SK-N-SH treated with all-trans-retinoic acid at 6 μM for 48 hours (cell line): Measurements from ENCODE around the gene MRPL53.
A peak's percentile ranks its signal among the peaks of the same experiment; 100 is the strongest.

ENCODE experiments used
- ATAC-seq: fragments of 200-7000 bp; cut with Tn5 transposase; 3 replicates; pipeline ENCODE4 v1.9.1; 2020; ENCODE audit warnings: mild to moderate bottlenecking, moderate library complexity
- ARNTL ChIP-seq: fragments of 450-650 bp; formaldehyde crosslinking; IDR thresholded peaks from 2 replicates; pipeline ENCODE4 v1.5.0; 2020; ENCODE audit warnings: low read depth, mild to moderate bottlenecking, moderate library complexity, borderline replicate concordance
- CSDC2 ChIP-seq: fragments of 250-450 bp; sonication (Bioruptor Pico); IDR thresholded peaks from 2 replicates; pipeline ENCODE4 v1.5.0; 2020; ENCODE audit warnings: mild to moderate bottlenecking, moderate library complexity
- CSRNP3 ChIP-seq: fragments of 250-450 bp; sonication (Bioruptor Pico); IDR thresholded peaks from 2 replicates; pipeline ENCODE4 v1.5.1; 2021; ENCODE audit warnings: mild to moderate bottlenecking, moderate library complexity
- OSR1 ChIP-seq: fragments of 250-450 bp; sonication (Bioruptor Pico); IDR thresholded peaks from 2 replicates; pipeline ENCODE4 v1.8.0; 2022; ENCODE audit warnings: moderate library complexity, mild to moderate bottlenecking, inconsistent platforms
- PPARA ChIP-seq: fragments of 250-450 bp; sonication (Bioruptor Pico); IDR thresholded peaks from 2 replicates; pipeline ENCODE4 v1.5.0; 2020; ENCODE audit warnings: mild to moderate bottlenecking, borderline replicate concordance
- TCF4 ChIP-seq: fragments of 250-450 bp; sonication (Bioruptor Pico); IDR thresholded peaks from 2 replicates; pipeline ENCODE4 v1.8.0; 2021; ENCODE audit warnings: mild to moderate bottlenecking, moderate library complexity, borderline replicate concordance
- TOX ChIP-seq: fragments of 250-450 bp; sonication (Bioruptor Pico); IDR thresholded peaks from 2 replicates; pipeline ENCODE4 v1.8.0; 2021; ENCODE audit warnings: mild to moderate bottlenecking, moderate library complexity, borderline replicate concordance
- ZFP3 ChIP-seq: fragments of 250-450 bp; sonication (Bioruptor Pico); IDR thresholded peaks from 2 replicates; pipeline ENCODE4 v1.5.0; 2020; ENCODE audit warnings: mild to moderate bottlenecking, moderate library complexity
- ZFP30 ChIP-seq: fragments of 450-650 bp; formaldehyde crosslinking; IDR thresholded peaks from 2 replicates; pipeline ENCODE4 v1.5.0; 2022; ENCODE audit warnings: mild to moderate bottlenecking, moderate library complexity
- ZNF565 ChIP-seq: fragments of 450-650 bp; formaldehyde crosslinking; conservative IDR thresholded peaks from 2 replicates; pipeline ENCODE4 v1.5.0; 2020; ENCODE audit warnings: low read depth, mild to moderate bottlenecking, moderate library complexity
- ZNF70 ChIP-seq: fragments of 450-650 bp; formaldehyde crosslinking; IDR thresholded peaks from 2 replicates; pipeline ENCODE4 v1.5.0; 2020; ENCODE audit warnings: mild to moderate bottlenecking, moderate library complexity
- ZNF8 ChIP-seq: fragments of 450-650 bp; formaldehyde crosslinking; IDR thresholded peaks from 2 replicates; pipeline ENCODE4 v1.5.0; 2020; ENCODE audit warnings: mild to moderate bottlenecking, moderate library complexity
- TF ChIP-seq, protein P1 (sequence below): fragments of 250-450 bp; sonication (Bioruptor Pico); IDR thresholded peaks from 2 replicates; pipeline ENCODE4 v1.5.0; 2020; ENCODE audit warnings: mild to moderate bottlenecking, moderate library complexity
- TF ChIP-seq, protein P2 (sequence below): fragments of 250-450 bp; sonication (Bioruptor Pico); IDR thresholded peaks from 2 replicates; pipeline ENCODE4 v1.8.0; 2021; ENCODE audit warnings: low read depth, mild to moderate bottlenecking, moderate library complexity, borderline replicate concordance

MRPL53 gene

GRCh38 chr2:74428675-74429074, 43.8 kb downstream of the MRPL53 start (continued):
- TF ChIP-seq, protein P1, sequence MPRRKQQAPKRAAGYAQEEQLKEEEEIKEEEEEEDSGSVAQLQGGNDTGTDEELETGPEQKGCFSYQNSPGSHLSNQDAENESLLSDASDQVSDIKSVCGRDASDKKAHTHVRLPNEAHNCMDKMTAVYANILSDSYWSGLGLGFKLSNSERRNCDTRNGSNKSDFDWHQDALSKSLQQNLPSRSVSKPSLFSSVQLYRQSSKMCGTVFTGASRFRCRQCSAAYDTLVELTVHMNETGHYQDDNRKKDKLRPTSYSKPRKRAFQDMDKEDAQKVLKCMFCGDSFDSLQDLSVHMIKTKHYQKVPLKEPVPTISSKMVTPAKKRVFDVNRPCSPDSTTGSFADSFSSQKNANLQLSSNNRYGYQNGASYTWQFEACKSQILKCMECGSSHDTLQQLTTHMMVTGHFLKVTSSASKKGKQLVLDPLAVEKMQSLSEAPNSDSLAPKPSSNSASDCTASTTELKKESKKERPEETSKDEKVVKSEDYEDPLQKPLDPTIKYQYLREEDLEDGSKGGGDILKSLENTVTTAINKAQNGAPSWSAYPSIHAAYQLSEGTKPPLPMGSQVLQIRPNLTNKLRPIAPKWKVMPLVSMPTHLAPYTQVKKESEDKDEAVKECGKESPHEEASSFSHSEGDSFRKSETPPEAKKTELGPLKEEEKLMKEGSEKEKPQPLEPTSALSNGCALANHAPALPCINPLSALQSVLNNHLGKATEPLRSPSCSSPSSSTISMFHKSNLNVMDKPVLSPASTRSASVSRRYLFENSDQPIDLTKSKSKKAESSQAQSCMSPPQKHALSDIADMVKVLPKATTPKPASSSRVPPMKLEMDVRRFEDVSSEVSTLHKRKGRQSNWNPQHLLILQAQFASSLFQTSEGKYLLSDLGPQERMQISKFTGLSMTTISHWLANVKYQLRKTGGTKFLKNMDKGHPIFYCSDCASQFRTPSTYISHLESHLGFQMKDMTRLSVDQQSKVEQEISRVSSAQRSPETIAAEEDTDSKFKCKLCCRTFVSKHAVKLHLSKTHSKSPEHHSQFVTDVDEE (CRISPR knock-in tag) = no peak
- TF ChIP-seq OSR1 = no peak
- TF ChIP-seq, all 23 proteins: peak for 0

- ATAC-seq = 0 out of 3 replicates have a peak, but pooled peaks have one; percentile 7
- no peak for TF ChIP-seq CSRNP3 (CRISPR knock-in tag)
- no peak for TF ChIP-seq ZFP3 (CRISPR knock-in tag)
- no peak for TF ChIP-seq PPARA (CRISPR knock-in tag)
- TF ChIP-seq ZNF565 (CRISPR knock-in tag) = no peak
- TF ChIP-seq TOX (CRISPR knock-in tag) = no peak
- no peak for TF ChIP-seq CSDC2 (CRISPR knock-in tag)
- TF ChIP-seq, protein P2, sequence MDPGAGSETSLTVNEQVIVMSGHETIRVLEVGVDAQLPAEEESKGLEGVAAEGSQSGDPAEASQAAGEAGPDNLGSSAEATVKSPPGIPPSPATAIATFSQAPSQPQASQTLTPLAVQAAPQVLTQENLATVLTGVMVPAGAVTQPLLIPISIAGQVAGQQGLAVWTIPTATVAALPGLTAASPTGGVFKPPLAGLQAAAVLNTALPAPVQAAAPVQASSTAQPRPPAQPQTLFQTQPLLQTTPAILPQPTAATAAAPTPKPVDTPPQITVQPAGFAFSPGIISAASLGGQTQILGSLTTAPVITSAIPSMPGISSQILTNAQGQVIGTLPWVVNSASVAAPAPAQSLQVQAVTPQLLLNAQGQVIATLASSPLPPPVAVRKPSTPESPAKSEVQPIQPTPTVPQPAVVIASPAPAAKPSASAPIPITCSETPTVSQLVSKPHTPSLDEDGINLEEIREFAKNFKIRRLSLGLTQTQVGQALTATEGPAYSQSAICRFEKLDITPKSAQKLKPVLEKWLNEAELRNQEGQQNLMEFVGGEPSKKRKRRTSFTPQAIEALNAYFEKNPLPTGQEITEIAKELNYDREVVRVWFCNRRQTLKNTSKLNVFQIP (CRISPR knock-in tag) = no peak
- TF ChIP-seq ZNF70 (CRISPR knock-in tag) = no peak
- TF ChIP-seq ARNTL (CRISPR knock-in tag) = no peak
- TF ChIP-seq OSR1 = no peak
Measured at GRCh38 chr2:74427551-74427950, 44.9 kb downstream of the MRPL53 start.

GRCh38 chr2:74426181-74426758, 46.2 kb downstream of the MRPL53 start:
- TF ChIP-seq CSRNP3 (CRISPR knock-in tag) = no peak
- no peak for TF ChIP-seq CSDC2 (CRISPR knock-in tag)
- ATAC-seq = no peak

GRCh38 chr2:74425523-74425922, 47.0 kb downstream of the MRPL53 start:
- no peak for TF ChIP-seq CSDC2 (CRISPR knock-in tag)
- no peak for TF ChIP-seq ZFP30 (CRISPR knock-in tag)
- no peak for TF ChIP-seq PPARA (CRISPR knock-in tag)
- TF ChIP-seq ZNF8 (CRISPR knock-in tag) = no peak
- TF ChIP-seq, protein P1 (CRISPR knock-in tag) = no peak
- TF ChIP-seq OSR1 = no peak
- no peak for TF ChIP-seq CSRNP3 (CRISPR knock-in tag)
- TF ChIP-seq TCF4 (CRISPR knock-in tag) = no peak
- ATAC-seq = no peak
